Upper lobe of right lung (tissue), 1 donor: ENCODE data around the gene MAP7D3. TPM values are rescaled to one million over a fixed set of nuclear protein-coding genes. Genes with fewer than 3 reads are reported as not detected.

Experiments used
- ATAC-seq: fragments of 200-7000 bp; cut with Tn5 transposase; one replicate; pipeline ENCODE4 v1.9.1; 2020; ENCODE audit warnings: mild to moderate bottlenecking, moderate library complexity
- DNase-seq: peaks from one replicate; pipeline ENCODE4 v3.0.0-alpha.2; 2020
- H3K27ac ChIP-seq: fragments of 200-600 bp; one replicate; pipeline ENCODE4 v1.8.0; 2022
- H3K27me3 ChIP-seq: fragments of 200-600 bp; one replicate; pipeline ENCODE4 v1.8.0; 2022; ENCODE audit warnings: mild to moderate bottlenecking
- H3K36me3 ChIP-seq: fragments of 200-600 bp; one replicate; pipeline ENCODE4 v1.8.0; 2022
- H3K4me1 ChIP-seq: fragments of 200-600 bp; one replicate; pipeline ENCODE4 v1.8.0; 2022
- H3K4me3 ChIP-seq: fragments of 200-600 bp; one replicate; pipeline ENCODE4 v1.8.0; 2022; ENCODE audit warnings: mild to moderate bottlenecking
- H3K9me3 ChIP-seq: fragments of 200-600 bp; one replicate; pipeline ENCODE4 v1.8.0; 2022
- CTCF ChIP-seq: fragments of 200-600 bp; IDR thresholded peaks from one replicate; pipeline ENCODE4 v1.8.0; 2022; ENCODE audit warnings: antibody characterized with exemption
- intact Hi-C: fragments of 100-400 bp; cut with DNase I; formaldehyde crosslinking; loops from one replicate; pipeline ENCODE4 v1.11.0; 2022
- total RNA-seq: library from RNA; stranded (reverse); fragmentation: NEBNext Ultra II Directional; extraction: Animal tissue kit (Norgen Biotek cat#: 25700); gene quantifications from one replicate; pipeline ENCODE4 v1.2.1, GENCODE V29; 2021
- donor health status: DM: no; HTN: yes; CAD: no; lungs with severe emphysema.

Gene MAP7D3
- total RNA-seq, 1 donor from 2014 or later: 7.9 TPM

GRCh38 chrX:136200466-136200865 lies 50.7 kb downstream of the MAP7D3 start:
- Histone ChIP-seq H3K27ac (no peak overlapping the region), H3K27me3 (no peaks in the 10 kb centered on the region), H3K4me1 (peaks cover 22% of the 10 kb centered on the region), H3K4me3 (no peak overlapping the region), H3K36me3 (no peaks in the 10 kb centered on the region), H3K9me3 (no peaks in the 10 kb centered on the region)
- intact Hi-C loops: no loop called here
- peak; percentile 68 for ATAC-seq
- no peak for TF ChIP-seq CTCF
- DNase-seq: no peak

GRCh38 chrX:136199365-136199764 lies 51.8 kb downstream of the MAP7D3 start:
- Histone ChIP-seq H3K36me3 (no peaks in the 10 kb centered on the region), H3K4me1 (peaks cover 16% of the 10 kb centered on the region), H3K27ac (no peak overlapping the region), H3K4me3 (no peak overlapping the region), H3K9me3 (no peaks in the 10 kb centered on the region), H3K27me3 (no peaks in the 10 kb centered on the region)
- TF ChIP-seq CTCF: no peak
- intact Hi-C loops: no loop called here
- ATAC-seq (no peak), DNase-seq (no peak)

DNA sequence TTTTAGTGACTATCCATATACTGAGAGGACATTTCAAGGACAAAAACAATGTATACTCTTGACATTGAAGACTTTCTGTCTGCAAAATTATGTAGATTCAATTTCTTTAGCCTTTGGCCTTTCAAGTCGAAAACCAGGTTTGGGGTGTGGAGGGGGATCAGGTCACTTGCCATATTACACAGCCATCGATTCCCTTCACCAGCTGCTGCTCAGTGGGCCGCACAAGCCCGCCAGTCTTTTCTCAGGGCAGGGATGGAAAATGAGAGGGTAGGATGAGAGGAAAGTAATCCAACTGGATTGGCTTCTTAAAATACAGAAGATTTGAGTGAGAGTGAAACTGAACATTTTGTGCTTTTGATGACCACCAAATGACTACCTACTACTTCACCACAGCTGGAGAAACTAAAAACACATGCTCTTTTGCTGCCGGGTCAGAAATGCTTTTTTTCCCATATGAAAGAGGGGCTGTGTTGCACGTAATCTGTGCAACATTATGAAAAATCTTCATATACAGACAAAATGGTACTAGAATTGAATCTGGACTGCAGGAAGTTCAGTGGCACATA lies 52.4 kb downstream of the MAP7D3 start:
- TF ChIP-seq CTCF: no peak
- Histone ChIP-seq H3K4me1 (peaks cover 10% of the 10 kb centered on the region), H3K9me3 (no peaks in the 10 kb centered on the region), H3K27ac (no peak overlapping the region), H3K4me3 (no peak overlapping the region), H3K27me3 (no peaks in the 10 kb centered on the region), H3K36me3 (no peaks in the 10 kb centered on the region)
- intact Hi-C loops: no loop called here
- ATAC-seq (no peak), DNase-seq (no peak)

DNA sequence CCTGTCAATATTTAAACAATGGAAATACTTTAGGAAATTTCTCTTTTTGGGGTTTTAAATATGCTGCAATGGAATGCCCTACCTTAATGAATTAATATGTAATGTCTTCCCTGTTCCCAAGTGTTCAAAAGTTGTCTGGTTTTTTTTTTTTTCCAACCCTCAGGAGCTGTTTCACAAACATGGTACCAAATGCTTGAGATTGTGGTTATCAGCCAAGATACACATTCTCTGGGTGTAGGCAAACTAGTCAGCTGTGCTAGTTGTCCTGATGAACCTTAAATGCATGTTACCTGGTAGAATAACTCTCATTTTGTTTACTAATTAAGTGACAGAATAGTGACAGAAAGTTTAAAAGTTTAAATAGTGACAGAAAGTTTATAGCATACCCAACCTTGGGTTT lies 53.2 kb downstream of the MAP7D3 start:
- intact Hi-C loops: no loop called here

GRCh38 chrX:136196691-136197155 lies 54.5 kb downstream of the MAP7D3 start:
- Histone ChIP-seq H3K4me1 (peaks cover 17% of the 10 kb centered on the region), H3K27ac (no peak overlapping the region), H3K4me3 (no peak overlapping the region), H3K27me3 (no peaks in the 10 kb centered on the region), H3K36me3 (no peaks in the 10 kb centered on the region), H3K9me3 (no peaks in the 10 kb centered on the region)
- DNase-seq (no peak), ATAC-seq (no peak)
- TF ChIP-seq CTCF: no peak
- intact Hi-C loops: no loop called here

More for the DNA sequence above, 53.2 kb downstream of the MAP7D3 start:
- no peaks in the 10 kb centered on the region for H3K9me3 ChIP-seq
- no peak for TF ChIP-seq CTCF
- DNase-seq (no peak), ATAC-seq (peak; percentile 28)
- H3K4me3 ChIP-seq: no peak overlapping the region
- H3K36me3 ChIP-seq: no peaks in the 10 kb centered on the region
- H3K27ac ChIP-seq: no peak overlapping the region
- H3K27me3 ChIP-seq: no peaks in the 10 kb centered on the region
- peaks cover 8% of the 10 kb centered on the region for H3K4me1 ChIP-seq

GRCh38 chrX:136195247-136195646 lies 56.0 kb downstream of the MAP7D3 start:
- ATAC-seq (no peak), DNase-seq (no peak)
- H3K27ac ChIP-seq: no peak overlapping the region
- no peaks in the 10 kb centered on the region for H3K27me3 ChIP-seq
- no peaks in the 10 kb centered on the region for H3K36me3 ChIP-seq
- intact Hi-C loops: no loop called here
- no peaks in the 10 kb centered on the region for H3K9me3 ChIP-seq
- TF ChIP-seq CTCF: no peak
- peaks cover 13% of the 10 kb centered on the region for H3K4me1 ChIP-seq
- no peak overlapping the region for H3K4me3 ChIP-seq
